Measurements from ENCODE around the gene MITF.
"Not testable (repeated sequence)": the region's sequence is repeated elsewhere in the genome, so short reads cannot be mapped to it uniquely, and the experiment has no call there.

MITF gene

DNA sequence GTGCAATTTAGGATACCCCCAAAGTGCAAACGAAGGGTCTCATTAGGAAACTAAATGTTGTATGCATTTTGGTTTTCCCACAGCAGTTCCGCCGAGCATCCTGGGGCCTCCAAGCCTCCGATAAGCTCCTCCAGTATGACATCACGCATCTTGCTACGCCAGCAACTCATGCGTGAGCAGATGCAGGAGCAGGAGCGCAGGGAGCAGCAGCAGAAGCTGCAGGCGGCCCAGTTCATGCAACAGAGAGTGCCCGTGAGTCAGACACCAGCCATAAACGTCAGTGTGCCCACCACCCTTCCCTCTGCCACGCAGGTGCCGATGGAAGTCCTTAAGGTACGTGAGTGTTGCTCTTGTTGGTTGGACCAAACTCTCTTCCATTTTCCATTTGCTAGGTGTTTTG is 139.8 kb downstream of the MITF start:
- no peak for DNase-seq

DNA sequence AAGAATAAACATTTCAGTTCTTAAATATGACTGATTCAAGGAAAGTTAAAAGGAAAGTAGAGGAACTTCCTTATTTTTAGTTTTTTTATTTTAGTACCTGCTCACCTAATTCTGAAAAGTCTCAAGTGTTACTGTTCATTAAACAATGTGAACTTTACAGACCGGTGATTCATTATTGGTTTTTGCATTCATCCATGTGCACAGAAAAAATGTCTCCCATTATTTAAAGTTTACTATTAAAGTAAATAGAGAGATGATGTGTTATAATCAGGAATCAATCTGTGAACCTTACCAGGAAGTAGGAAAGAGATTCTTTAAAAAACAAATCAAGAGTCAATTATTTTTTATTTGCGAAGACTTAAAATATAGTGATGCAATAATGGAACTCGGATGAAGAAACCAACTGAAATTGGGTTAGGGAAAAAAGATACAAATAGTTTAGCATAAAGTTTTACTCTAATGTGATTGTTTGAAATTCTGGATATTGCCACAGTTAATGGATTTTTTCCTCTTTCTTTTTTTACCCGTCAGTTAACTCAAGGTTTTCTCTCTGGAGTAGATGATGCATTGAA is 140.9 kb downstream of the MITF start:
- no peak for DNase-seq

DNA sequence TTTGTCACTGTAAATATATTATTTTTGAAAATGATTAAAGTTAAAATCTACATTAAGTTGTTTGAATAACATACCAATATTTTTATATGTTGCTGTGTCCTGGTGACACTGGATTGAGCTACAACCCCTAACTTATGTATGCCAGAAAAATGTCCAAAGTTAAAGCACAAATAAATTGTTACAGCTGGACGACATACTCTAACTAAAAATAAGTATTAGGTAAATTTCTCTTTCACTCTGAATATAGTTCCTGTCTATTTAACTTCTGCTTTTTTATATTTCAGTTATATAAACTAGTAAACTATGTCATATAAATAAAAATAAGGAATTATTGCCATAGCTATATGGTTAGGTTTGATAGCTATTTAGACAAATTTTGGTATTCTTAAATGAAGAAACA is 141.8 kb downstream of the MITF start:
- DNase-seq, result peak; percentile 30

DNA sequence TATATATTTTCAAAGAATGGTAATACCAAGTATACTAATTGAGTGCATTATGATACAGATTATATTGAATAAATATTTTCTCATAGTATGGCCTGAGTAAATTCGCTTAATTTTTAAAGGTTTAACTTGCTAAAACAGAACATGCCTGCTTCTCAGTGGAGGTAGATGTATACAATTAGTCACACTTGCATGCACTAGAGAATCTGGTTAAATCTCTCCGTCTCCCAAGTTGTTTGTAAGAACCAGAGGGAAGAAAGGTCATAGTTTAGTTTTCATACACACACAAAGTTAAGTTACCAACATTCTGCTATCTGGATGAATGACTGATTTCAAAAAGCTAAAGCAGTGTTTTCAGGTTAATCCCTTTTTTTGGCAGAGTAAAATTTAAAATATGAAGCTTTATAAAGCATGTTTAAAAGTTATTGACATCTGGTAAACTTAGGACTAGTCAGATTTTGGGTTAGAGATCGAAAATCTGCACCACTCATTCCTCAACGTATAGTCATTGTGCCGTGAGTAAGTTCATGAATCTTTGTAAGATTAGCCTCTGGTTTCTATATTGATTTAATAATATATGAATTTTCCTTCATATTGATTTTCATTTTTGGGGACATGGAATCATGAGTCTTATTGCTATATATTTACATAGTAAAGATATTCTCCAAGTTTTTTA is 142.6 kb downstream of the MITF start:
- DNase-seq, result no peak

DNA sequence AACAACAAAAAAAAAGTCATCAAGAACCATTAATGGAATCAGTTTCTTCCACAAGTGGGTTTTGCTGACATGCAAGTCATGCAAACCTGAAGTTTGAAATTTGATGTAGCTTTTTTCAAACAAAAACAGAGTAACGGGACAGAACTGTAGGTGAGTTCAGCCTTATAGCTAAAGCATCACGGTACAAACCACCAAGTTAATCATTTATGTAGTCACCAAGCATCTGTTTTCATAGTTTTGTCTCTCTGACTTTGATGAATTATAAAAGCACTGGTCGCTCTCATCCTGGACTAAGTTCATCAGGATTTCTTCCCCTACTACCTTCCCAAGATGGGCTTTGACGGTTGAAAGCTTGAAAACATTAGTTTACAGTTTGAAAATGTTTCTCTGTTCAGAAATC is 143.3 kb downstream of the MITF start:
- DNase-seq, result no peak

DNA sequence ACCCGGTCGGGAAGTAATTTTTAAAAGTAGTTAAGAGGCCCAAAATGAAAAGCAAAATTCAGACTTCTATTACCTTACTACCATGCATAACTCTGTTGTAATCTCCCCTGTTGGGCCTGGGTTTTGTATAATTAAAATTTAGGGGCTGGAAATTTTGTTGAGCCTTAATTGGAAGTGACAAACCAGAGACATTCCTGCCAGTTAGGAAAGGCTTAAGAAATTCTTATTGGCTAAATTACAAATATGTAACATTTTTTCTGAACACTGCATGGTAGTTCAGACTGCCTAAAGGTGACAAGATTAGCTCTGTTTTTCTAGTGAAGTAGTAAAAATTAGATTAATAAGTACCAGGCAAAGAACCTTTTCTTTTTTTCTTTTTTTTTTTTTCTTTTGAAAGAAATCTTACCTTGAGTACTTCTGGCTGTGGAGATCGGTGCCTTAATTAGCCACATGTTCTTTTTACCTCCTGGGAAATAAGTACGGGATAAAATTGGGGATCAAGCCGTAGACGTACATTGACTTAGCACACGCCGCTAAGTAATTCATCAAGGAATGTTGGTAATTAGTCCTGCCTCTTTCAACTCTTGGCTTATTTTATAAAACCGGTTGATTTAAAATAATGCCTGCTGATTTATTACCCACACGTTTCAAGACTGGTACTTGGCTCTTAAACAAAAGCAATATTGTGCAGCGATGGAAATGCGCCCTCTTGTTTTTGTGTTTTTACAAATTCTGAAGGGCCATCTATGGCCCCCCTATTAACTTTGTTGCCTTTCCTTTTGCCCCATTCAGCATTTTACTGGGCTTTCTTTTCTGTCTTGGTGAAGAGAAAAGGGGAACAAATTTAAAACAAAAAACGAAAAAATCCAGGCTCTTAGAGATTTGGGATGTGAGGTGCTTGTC is 149.0 kb downstream of the MITF start:
- DNase-seq, result no peak

DNA sequence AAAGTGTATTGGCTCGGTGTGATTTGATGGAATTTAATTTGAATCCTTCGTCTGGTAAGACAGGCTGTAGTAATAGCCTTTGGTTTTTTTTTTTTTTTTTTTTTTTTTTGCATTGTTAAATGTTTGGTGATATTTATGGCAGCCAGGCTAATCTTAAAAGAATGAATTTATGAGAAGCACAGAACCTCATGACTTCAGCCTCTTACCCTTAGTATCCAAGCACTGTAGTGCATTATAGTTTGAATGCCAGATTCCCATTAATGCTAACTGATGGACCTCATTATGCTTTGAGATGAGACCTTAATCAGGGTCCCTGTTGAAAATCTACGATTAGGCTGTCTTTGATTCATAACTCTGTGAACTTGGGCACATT is 149.7 kb downstream of the MITF start:
- no peak for DNase-seq

DNA sequence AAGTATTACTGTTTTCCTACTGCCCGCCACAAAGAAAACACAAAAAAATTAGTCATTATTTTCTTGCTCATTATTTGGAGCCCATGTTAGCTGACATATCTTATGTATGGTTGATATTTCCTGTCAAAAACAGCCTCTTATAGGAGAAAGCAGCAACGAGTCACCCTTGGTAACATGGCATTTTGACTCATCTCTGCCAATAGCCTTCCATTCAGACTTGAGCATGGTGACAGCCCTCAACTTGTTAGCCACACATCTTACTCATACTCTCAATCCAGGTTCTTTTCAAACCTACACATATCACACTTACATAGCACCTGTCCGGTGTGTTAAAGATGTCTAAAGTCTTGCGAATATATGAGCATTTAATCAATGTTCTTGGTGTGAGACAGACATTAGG is 150.8 kb downstream of the MITF start:
- peak; percentile 46 for DNase-seq

DNA sequence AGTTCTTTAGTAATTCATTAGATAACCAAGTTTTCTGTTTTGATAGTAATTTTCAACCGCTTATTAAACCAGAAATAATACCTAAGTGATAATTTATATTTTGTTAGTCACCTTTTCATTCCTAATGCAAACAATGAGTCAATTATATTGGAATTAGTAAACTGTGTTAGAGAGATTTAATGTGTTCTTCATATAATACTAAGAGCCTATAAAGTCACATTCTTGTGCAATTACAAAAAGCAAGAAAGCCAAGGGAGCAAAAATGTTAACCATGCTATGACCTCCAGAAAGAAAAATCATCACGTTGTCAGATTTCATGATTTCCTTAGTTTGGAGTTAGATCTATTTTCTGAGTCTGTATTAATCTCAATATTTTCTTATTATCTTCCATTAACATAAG is 151.4 kb downstream of the MITF start:
- no peak for DNase-seq

DNA sequence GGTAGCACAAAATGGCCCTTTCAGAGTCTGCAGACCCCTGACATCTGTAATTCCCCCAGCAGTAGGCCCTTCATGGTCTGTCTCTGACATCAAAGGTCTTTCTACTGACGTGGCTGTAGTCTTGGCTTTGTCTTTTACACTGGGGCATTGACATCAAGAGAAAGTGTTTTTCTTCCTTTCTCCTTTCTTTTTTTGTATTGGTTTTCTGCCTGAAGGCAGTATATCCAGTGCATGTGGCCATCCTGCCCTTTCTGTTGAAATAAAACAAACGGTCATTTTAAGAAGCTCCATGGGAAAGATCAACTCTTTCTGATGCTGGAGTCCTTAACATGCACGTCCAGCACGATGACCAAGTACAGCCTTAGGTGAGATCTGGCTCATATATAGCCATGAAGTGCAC is 153.4 kb downstream of the MITF start:
- DNase-seq, result no peak

DNA sequence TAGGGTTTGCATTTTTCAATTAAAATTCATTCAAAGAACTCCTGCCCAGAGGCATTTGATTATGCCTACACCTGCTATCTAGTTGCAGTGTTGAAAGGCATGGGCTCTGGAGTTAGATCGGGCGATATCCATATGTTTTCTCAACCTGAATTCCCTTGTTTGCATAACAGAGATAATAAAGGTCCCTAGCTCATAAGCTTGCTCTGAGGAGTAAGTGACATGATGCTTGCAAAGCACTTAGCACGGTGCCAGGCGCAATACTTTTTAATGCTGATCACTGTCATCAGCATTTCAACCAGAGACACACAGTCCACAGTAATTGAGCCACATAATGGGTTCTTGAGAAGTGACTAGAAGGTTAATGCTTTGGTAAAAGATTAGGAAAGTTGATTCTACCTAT is 154.0 kb downstream of the MITF start:
- DNase-seq, result no peak

DNA sequence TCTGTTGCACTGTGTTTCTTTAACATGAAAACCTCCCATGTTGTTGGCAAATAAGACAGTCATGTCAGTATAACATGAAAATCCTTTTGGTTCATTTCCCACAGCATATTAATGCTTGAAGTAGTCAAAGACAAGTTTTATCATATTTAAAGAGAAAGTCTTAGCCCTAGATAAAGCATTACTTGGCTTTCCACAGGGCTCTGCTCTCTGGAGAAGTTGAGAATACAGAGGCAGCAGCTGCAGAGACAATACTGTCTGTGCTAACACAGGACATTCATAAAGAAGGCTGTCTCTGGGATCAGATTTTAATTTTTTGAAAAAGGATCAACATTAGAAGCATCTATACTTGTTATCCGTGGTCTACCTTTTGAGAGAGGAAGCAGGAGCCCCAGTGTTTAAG is 156.8 kb downstream of the MITF start:
- no peak for DNase-seq

DNA sequence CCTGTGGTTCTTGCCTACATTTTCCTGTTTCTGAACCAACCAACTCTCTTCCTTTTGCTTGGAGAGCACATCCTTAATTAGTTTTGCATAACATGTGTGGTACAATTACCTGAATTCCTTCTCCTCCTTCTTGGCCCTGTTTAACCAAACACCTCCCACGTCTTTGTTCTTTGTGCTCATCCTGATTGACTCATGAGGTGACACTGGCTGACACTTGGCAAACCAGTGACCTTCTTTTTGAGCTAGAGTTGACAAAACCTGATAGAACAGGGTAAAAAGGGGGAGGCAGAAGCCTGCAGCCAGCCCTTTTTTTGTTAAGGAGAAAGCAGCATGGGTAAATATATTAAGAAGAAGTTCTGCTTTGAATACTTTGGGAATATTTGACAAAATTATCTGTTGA is 161.1 kb downstream of the MITF start:
- DNase-seq, result no peak

DNA sequence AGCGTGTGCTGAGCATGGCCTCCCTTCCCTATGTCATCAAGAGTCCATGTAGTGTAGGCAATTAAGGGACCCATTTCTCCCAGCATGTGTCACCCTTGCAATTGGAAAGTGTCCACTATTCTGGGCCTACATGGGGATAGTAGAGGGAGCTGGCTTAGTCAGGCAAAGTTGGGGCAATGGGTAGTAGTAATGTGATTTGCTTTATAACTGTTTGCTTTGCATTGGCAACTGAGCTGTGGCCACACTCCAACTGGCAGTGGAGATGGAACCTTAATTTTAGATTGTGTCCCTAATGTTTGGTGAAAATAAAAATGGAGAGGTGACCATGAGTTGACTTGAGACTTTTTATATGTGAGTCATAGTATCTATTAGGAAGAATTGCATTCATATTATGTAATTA is 162.5 kb downstream of the MITF start:
- no peak for DNase-seq

DNA sequence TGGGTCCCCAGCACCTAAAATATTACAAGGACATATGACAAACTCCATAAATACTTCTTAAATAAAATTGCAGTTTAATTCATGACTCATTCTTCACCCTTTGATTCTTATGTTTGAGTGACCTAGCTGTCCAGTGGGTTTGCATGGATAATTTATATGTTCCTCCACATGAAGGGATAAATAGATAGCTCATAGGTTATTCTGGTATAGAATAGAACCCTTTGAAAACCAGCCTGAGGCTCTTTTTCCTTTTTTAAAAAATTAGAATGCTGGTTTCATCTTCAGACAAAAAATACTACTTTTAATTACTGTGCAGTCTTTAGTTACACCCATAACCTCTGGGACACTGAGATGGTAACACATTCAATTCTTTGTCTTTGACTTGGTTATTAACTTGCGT is 163.1 kb downstream of the MITF start:
- no peak for DNase-seq

DNA sequence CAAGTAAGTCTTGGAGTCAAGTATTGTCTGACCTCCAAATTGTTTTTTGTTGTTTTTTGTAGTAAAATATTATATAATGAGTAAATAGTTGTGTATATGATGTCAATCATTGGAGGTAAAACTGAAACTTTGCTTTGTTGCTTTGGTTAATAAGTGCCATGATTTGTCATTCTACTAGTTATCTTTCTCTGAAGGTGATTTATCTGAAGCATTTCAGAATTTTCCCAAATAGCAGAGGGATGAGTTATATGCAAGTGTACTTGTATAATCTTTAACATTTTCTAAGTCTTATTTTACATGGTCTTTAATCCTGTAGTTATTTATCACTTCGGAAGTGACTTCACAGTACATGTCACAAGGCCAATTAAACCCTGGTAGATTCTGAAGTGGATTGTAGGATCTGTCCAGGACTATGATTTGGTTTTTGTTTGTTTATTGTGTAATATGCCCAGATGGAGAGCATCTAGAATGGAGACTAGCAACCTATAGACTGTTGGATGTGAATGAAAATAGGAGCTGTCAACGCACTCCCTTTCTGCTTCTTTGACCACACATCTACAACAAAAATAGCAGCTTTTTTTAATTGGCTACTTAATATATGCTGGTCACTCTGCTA is 167.2 kb downstream of the MITF start:
- no peak for DNase-seq

DNA sequence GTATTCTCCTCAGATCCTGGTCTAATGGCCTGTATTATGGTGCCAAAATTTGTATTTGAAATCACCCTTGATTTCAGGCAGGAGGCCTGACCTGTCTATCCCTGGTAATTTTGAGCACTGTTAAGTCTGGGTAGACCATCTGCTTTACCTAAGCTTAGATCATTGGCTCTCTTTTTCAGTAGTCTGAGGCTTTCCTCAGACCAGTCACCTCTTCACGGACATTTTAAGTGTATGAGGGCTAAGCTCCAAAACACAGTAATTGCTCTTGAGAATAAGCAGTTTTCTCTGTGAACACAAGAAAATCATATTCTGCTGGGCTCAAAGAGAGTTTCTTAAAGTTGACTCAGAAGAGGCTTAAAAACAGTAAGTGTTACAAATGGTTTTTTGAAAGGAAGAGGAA is 168.3 kb downstream of the MITF start:
- no peak for DNase-seq

DNA sequence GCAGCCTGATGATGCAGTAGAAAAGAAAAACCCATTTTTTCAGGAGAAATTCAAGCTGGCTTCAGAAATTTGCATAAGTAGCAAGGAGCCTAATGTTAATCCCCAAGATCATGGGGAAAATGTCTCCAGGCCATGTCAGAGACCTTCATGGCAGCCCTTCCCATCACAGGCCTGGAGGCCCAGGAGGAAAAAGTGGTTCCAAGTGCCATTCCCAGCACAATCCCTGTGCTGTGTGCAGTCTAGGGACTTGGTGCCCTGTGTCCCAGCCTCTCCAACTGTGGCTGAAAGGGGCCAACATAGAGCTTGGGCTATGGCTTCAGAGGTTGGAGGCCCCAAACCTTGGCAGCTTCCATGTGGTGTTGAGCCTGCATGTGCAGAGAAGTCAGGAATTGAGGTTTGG is 170.6 kb downstream of the MITF start:
- not testable (repeated sequence) for DNase-seq

DNA sequence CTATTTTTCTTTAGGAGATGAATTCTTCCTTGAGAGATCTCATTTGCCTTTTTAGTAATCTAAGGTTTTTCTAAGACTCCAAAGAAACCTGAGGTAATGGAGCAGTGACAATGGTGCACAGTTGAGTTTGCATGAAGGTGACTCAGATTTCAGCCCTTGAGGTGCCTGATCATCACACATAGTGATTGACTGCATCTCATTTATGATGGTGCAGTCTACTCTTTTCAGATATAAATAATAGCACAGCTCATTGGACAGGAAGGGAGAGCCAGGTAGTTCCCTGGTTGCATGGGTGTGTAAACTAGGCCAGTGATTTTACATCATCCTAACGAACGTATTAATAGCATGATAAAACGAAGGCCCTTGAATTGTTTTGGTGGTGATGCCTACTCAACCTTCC is 174.2 kb downstream of the MITF start:
- no peak for DNase-seq

DNA sequence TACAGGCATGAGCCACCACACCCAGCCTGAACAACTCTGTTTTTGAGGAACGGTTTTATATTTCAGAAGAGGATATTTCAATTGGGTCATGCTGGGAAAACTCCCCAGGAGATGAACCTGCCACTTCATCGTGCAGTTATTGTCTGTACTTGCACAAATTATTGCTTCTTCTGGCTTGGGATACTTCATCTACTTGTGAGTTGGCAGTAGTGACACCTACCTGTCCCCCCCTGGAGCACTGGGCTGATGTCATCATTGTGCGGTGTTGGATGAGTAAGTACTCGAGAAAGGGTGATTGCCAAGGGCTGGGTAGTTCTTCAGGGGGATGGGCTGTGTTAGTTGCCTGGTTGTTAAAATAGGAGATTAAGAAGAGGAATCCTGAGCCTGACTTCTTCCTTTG is 175.1 kb downstream of the MITF start:
- DNase-seq, result no peak

DNA sequence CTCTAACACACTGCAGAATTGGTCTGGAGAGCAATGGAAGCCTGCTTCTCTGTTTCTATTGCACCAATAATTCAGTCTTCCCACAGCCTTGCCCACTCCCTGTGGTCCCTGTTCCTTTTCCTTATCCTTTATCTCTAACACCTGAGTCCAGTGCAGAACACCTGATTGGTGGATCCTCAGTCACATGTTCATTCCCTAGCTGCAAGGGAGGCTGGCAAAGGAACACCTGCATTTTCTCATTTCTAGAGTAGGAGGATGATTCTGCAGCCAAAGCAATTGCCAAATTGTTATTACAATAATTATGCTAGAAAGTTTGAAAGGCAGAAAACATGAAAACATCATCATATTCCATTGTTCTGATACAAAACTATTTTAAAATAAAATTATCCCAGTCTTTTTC is 176.5 kb downstream of the MITF start:
- DNase-seq, result no peak

DNA sequence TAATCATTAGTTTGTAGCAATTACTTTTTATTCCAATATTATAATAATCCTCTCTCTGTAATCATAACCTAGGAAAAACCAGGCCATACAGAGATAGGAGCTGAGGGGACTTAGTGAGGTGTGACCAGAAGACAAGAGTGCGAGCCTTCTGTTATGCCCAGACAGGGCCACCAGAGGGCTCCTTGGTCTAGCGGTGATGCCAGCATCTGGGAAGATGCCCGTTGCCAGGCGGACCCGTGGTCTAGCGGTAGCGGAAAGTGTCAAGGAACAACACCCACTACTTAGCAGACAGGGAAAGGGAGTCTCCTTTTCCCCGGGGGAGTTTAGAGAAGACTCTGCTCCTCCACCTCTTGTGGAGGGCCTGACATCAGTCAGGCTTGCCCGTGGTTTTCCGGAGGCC is 180.7 kb downstream of the MITF start:
- DNase-seq, result not testable (repeated sequence)

DNA sequence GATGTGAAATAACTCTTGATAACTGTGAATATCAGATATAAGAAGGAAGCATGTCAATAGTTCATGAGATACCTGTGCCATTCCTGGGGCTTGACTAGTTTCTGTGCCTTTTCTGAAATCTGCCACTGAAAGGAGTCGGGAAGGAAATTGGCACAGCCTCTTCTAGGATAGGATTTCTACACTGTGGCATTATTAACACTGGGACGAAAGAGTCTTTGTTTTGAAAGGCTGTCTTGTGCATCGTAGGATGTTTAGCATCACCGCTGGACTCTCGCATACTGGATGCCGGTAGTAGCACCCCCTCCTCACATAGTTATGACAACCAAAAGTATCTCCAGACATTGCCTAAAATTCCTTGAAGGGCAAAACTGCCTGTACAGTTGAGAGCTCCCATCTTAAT is 182.4 kb downstream of the MITF start:
- DNase-seq, result no peak

DNA sequence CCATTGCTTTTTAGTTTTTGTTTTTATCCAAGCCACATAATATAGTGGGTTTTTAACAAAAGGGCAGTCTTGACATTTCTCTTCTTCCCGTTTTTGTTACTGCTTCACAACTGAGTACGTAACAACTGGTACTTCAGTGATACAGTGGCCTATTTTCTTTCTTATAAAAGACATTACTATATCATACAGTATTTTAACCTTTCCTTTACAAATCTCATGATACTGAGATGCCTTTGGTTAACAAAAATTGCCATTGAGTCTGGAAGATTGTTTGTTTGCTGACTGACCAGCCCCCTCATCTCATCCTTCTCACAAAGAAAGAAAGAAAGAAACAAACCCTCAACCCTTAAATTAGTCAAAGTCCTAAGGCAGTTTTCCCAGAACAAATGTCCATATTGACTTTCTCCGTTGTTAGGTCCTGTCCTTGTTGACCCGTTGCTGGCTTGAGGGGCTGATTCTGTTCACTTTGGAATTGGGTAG is 183.3 kb downstream of the MITF start:
- no peak for DNase-seq

Measured in suppressor macrophage treated with lipopolysaccharide for 4 hours (primary cell).